Esophagus muscularis mucosa (tissue), 4 donors: ENCODE data around the gene MEIS1. TPM values are rescaled to one million over a fixed set of nuclear protein-coding genes. Genes with fewer than 3 reads are reported as not detected.

Experiments
- DNase-seq: peaks from one replicate; pipeline ENCODE4 v3.0.0-alpha.2; 2017; ENCODE audit errors: extremely low spot score
- H3K27ac ChIP-seq, 4 donors: fragments of 200-600 bp; sonication (generic); replicated peaks in 1 of 4; 1 replicate in 3 of 4; 2 replicates in 1 of 4; pipeline ENCODE4 v1.5.1; 2016 to 2019; ENCODE audit warnings: mild to moderate bottlenecking in 1 of 4
- H3K27me3 ChIP-seq, 4 donors: fragments of 200-600 bp; sonication (generic); one replicate each; pipeline versions ENCODE4 v1.5.1 to v1.6.0; 2016 to 2019
- H3K36me3 ChIP-seq, 4 donors: fragments of 200-600 bp; sonication (generic); one replicate each; pipeline ENCODE4 v1.5.1; 2016 to 2019
- H3K4me1 ChIP-seq, 4 donors: fragments of 200-600 bp; sonication (generic); one replicate each; pipeline ENCODE4 v1.5.1; 2016 to 2019
- H3K4me3 ChIP-seq, 4 donors: fragments of 200-600 bp; sonication (generic); 1 replicate in 2 of 4; 2 replicates in 2 of 4; pipeline ENCODE4 v1.5.1; 2016 to 2019; ENCODE audit warnings: mild to moderate bottlenecking in 4 of 4, moderate library complexity in 1 of 4
- H3K9me3 ChIP-seq, 4 donors: fragments of 200-600 bp; sonication (generic); 1 replicate in 3 of 4; 2 replicates in 1 of 4; pipeline ENCODE4 v1.5.1; 2016 to 2019
- EP300 ChIP-seq: sonication (generic); formaldehyde crosslinking; IDR thresholded peaks from one replicate; pipeline ENCODE4 v1.6.1; 2017; ENCODE audit warnings: antibody characterized with exemption
- POLR2A ChIP-seq: fragments of 450-650 bp; IDR thresholded peaks from one replicate; pipeline ENCODE4 v1.6.1; 2017; ENCODE audit warnings: antibody characterized with exemption, moderate library complexity, mild to moderate bottlenecking, low read depth
- POLR2AphosphoS5 ChIP-seq, 2 donors: sonication (generic); formaldehyde crosslinking; IDR thresholded peaks; one replicate each; pipeline ENCODE4 v1.6.1; 2017; ENCODE audit warnings: antibody characterized with exemption in 2 of 2
- WGBS: methylation state at CpG from one replicate; pipeline ENCODE4 v1.1.5; 2018; 5-methylcytosine and 5-hydroxymethylcytosine counted together
- intact Hi-C: fragments of 100-400 bp; cut with DNase I; formaldehyde crosslinking; loops from one replicate; pipeline ENCODE4 v1.15.1; 2023
- total RNA-seq, 4 donors: library from RNA; depleted of rRNA; stranded (reverse); fragments of >200 nt; gene quantifications; one replicate each; pipeline versions ENCODE4 v1.1.0 to v1.2.1, GENCODE V29; 2016
- TF ChIP-seq, protein P1 (sequence below), 3 experiments: fragments of 200-600 bp in 2 of 3; fragments of 450-650 bp in 1 of 3; sonication (generic) in 2 of 3; IDR thresholded peaks; one replicate each; pipeline ENCODE4 v1.5.1; 2017 to 2019; ENCODE audit warnings: antibody characterized with exemption in 3 of 3, mild to moderate bottlenecking in 2 of 3, moderate library complexity in 1 of 3

MEIS1 gene
- total RNA-seq, 4 donors from 2014 or later, result 89.8 to 166 (median 132) TPM

DNA sequence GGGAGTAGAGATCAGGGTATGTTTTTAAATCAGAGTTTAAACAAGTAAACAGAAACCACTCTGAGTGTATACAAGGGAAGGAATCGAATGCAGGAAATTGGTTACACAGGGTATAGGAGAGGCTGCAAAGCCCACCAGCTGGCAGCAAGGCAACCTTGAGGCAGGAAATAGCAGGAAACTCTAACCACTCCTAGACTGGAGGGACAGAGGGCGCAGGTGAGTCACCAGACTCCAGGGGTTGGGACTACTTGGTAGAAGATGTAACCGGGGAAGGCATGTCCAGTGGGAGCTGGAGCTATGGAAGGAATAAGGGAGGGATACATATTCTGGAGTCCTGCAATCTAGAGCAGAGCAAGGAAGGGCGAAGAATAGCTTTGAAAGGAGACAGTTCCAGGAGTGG, 152.3 kb downstream of the MEIS1 start:
- no peaks in the 10 kb centered on the region for H3K9me3 ChIP-seq
- H3K27ac ChIP-seq, result peak overlapping the region in 1 of 4 donors; percentile 28
- H3K36me3 ChIP-seq, result no peaks in the 10 kb centered on the region
- no peak overlapping the region for H3K4me3 ChIP-seq
- DNase-seq, result no peak
- WGBS, result 76% methylated on average over 4 of the region's 4 CpGs
- TF ChIP-seq, protein P1, sequence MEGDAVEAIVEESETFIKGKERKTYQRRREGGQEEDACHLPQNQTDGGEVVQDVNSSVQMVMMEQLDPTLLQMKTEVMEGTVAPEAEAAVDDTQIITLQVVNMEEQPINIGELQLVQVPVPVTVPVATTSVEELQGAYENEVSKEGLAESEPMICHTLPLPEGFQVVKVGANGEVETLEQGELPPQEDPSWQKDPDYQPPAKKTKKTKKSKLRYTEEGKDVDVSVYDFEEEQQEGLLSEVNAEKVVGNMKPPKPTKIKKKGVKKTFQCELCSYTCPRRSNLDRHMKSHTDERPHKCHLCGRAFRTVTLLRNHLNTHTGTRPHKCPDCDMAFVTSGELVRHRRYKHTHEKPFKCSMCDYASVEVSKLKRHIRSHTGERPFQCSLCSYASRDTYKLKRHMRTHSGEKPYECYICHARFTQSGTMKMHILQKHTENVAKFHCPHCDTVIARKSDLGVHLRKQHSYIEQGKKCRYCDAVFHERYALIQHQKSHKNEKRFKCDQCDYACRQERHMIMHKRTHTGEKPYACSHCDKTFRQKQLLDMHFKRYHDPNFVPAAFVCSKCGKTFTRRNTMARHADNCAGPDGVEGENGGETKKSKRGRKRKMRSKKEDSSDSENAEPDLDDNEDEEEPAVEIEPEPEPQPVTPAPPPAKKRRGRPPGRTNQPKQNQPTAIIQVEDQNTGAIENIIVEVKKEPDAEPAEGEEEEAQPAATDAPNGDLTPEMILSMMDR (IDR thresholded peaks at IDR 0.05), result no peak
- peaks cover 0 to 9% (median 5%) of the 10 kb centered on the region in 4 donors for H3K27me3 ChIP-seq
- intact Hi-C loops, result loop anchor here (10.0 kb wide), 1 partner anchor 278 kb away; no protein-coding TSS in a partner anchor
- H3K4me1 ChIP-seq, result peaks cover 0 to 34% (median 4%) of the 10 kb centered on the region in 4 donors

DNA sequence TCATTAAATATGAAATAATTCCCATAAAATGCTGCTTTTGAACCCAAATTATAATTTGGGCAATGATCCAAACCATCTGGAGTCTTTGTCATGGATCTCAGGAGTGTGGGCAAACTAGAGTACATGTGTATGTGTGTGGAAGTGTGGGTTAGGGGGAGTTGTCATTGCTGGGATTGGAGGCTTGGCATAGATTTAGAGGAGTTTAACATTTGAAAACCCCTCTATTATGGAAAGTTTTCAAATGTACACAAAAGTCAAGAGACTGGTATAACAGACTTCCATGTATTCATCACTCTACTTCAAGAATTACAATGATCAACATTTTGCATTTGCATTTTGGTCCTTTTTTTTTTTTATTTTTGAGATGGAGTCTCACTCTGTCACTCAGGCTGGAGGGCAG, 159.1 kb downstream of the MEIS1 start:
- TF ChIP-seq EP300 (no peak), POLR2AphosphoS5 (IDR thresholded peaks at IDR 0.05) (no peak), POLR2A (no peak)
- TF ChIP-seq, protein P1 (IDR thresholded peaks at IDR 0.05), result no peak

DNA sequence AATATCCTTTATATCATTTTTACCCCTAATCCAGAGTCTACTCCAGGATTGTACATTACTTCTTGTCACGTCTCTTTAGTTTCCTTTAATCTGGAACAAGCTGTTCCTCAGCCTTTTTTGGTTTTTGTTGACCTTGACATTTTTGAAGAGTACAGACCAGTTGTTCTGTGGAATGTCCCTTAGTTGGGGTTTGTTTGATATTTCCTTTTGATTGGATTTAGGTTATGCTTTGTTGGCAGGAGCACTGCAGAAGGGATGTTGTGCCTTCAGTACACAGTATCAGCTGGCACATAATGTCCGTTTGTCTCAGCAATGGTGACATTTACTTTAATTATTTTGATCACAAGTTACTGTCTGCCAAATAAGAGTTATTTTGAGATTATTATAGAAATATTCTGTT, 160.6 kb downstream of the MEIS1 start:
- no peak for DNase-seq
- WGBS, result 27% methylated on average over 2 of the region's 2 CpGs
- peaks cover 0 to 22% (median 12%) of the 10 kb centered on the region in 4 donors for H3K4me1 ChIP-seq
- intact Hi-C loops, result loop anchor here (5.0 kb wide), 1 partner anchor 92 kb away; no protein-coding TSS in a partner anchor
- H3K36me3 ChIP-seq, result no peaks in the 10 kb centered on the region
- H3K9me3 ChIP-seq, result peaks cover 0 to 5% (median 2%) of the 10 kb centered on the region in 4 donors
- peak overlapping the region; percentile 6 to 62 (median 26) for H3K27ac ChIP-seq
- no peaks in the 10 kb centered on the region for H3K27me3 ChIP-seq
- no peak overlapping the region for H3K4me3 ChIP-seq
- peak; percentile 16 to 46 for TF ChIP-seq POLR2AphosphoS5 (IDR thresholded peaks at IDR 0.05)
- TF ChIP-seq, protein P1 (IDR thresholded peaks at IDR 0.05), result no peak

More for the DNA sequence above, 159.1 kb downstream of the MEIS1 start:
- intact Hi-C loops, result no loop called here
- peaks cover 0 to 3% (median 1%) of the 10 kb centered on the region in 4 donors for H3K9me3 ChIP-seq
- no peaks in the 10 kb centered on the region for H3K36me3 ChIP-seq
- peak overlapping the region in 1 of 4 donors; percentile 9 for H3K27ac ChIP-seq
- no peaks in the 10 kb centered on the region for H3K27me3 ChIP-seq
- peaks cover 0 to 22% (median 12%) of the 10 kb centered on the region in 4 donors for H3K4me1 ChIP-seq
- no peak overlapping the region for H3K4me3 ChIP-seq
- DNase-seq, result no peak

DNA sequence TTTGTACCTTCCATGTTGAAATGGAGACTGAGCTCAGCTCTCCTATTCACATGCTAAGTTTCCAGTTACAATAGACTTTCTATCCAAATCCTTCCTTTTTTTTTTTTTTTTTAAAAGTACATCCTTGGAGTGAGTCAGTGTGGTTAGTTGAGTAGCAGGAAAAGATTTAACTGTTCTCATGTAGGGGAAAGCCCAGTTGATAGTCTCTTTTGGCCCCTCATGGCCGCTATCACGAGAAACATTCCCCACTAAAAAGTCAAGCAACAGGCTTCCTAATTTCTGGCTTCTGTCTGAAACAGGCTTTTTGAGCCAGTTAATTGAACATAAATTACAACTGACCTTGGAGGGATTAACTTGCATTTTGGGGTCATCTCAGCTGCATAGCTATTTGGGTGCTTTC, 161.3 kb downstream of the MEIS1 start:
- WGBS, result 93% methylated on average over 2 of the region's 2 CpGs
- Histone ChIP-seq H3K36me3 (no peaks in the 10 kb centered on the region), H3K27ac (peak overlapping the region; percentile 4 to 62 (median 26)), H3K27me3 (no peaks in the 10 kb centered on the region), H3K4me1 (peaks cover 0 to 22% (median 12%) of the 10 kb centered on the region in 4 donors), H3K4me3 (no peak overlapping the region), H3K9me3 (peaks cover 0 to 5% (median 2%) of the 10 kb centered on the region in 4 donors)
- intact Hi-C loops, result loop anchor here (5.0 kb wide), 1 partner anchor 91 kb away; no protein-coding TSS in a partner anchor
- TF ChIP-seq POLR2A (no peak), EP300 (no peak), POLR2AphosphoS5 (IDR thresholded peaks at IDR 0.05) (no peak)
- TF ChIP-seq, protein P1 (IDR thresholded peaks at IDR 0.05), result no peak
- no peak for DNase-seq

DNA sequence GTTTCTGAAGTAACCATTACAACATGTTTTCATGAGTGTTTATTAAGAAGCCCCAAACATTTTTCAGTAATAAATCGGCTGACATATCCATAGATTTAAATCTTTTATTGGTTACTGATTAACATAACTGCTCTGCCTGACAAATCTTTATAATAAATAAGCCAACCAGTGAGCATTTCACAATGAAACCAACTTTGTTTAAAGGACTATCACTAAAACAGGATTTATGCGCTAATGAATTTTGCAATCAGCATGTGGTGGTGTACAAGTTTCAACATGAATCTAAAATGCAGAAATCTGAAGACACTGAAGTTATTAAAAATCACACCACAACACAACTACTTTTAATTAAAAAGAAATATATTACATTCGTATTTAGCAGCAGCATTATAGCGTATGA, 166.7 kb downstream of the MEIS1 start:
- TF ChIP-seq POLR2AphosphoS5 (IDR thresholded peaks at IDR 0.05) (no peak), EP300 (no peak), POLR2A (no peak)
- TF ChIP-seq, protein P1 (IDR thresholded peaks at IDR 0.05), result no peak
- Histone ChIP-seq H3K36me3 (no peaks in the 10 kb centered on the region), H3K4me3 (no peak overlapping the region), H3K27ac (no peak overlapping the region), H3K27me3 (no peaks in the 10 kb centered on the region), H3K4me1 (peaks cover 0 to 17% (median 3%) of the 10 kb centered on the region in 4 donors), H3K9me3 (peaks cover 0 to 5% (median 2%) of the 10 kb centered on the region in 4 donors)
- no peak for DNase-seq
- WGBS, result 69% methylated on average over 4 of the region's 4 CpGs
- intact Hi-C loops, result no loop called here
